GM10248 (cell line): ENCODE results near the gene MICAL2.

Experiments
- CTCF ChIA-PET: fragments of 300-600 bp; sonication (Branson Sonifier 250); formaldehyde crosslinking; extraction: SDS; loops from one replicate; lab custom pipeline; 2021; ENCODE audit warnings: antibody characterized with exemption; lab: Yijun Ruan, JAX
- POLR2A ChIA-PET: fragments of 350-650 bp; sonication (Branson Sonifier 250); formaldehyde crosslinking; extraction: SDS; loops from one replicate; lab custom pipeline; 2020; ENCODE audit warnings: antibody characterized with exemption; lab: Yijun Ruan, JAX
- DNase-seq: peaks from one replicate; pipeline ENCODE4 v3.0.0; 2012; ENCODE audit errors: extremely low spot score
- CTCF ChIP-seq: IDR thresholded peaks from 2 replicates; pipeline ENCODE4 v1.5.1; 2012; ENCODE audit warnings: mild to moderate bottlenecking, low read depth; ENCODE audit errors: extremely low read depth, missing control alignments, control extremely low read depth

Gene MICAL2

GRCh38 chr11:12260731-12261521 is 150.5 kb downstream of the MICAL2 start:
- DNase-seq: no peak
- CTCF ChIA-PET: interaction anchor here (1.2 to 2.7 kb wide), 5 partner anchors 20 to 217 kb away, joined by 3 to 12 read pairs (median 4); no protein-coding TSS in a partner anchor
- no peak for TF ChIP-seq CTCF
- POLR2A ChIA-PET: no interaction called here

GRCh38 chr11:12261551-12261950 is 151.2 kb downstream of the MICAL2 start:
- CTCF ChIA-PET: interaction anchor here (1.0 to 2.7 kb wide), 5 partner anchors 9 to 217 kb away, joined by 3 to 12 read pairs (median 4); no protein-coding TSS in a partner anchor
- POLR2A ChIA-PET: no interaction called here
- no peak for DNase-seq
- TF ChIP-seq CTCF: no peak

GRCh38 chr11:12263141-12263693 is 152.8 kb downstream of the MICAL2 start:
- no peak for DNase-seq

GRCh38 chr11:12264361-12264760 is 154.0 kb downstream of the MICAL2 start:
- ChIA-PET POLR2A (no interaction called here), CTCF (interaction anchor here (2.3 kb wide), 1 partner anchor 25 kb away, joined by 9 read pairs; no protein-coding TSS in a partner anchor)

More at GRCh38 chr11:12263141-12263693, 152.8 kb downstream of the MICAL2 start:
- ChIA-PET POLR2A (no interaction called here), CTCF (interaction anchor here (1.0 to 2.3 kb wide), 6 partner anchors 10 to 219 kb away, joined by 3 to 9 read pairs (median 4); no protein-coding TSS in a partner anchor)
- no peak for TF ChIP-seq CTCF

GRCh38 chr11:12266132-12266531 is 155.7 kb downstream of the MICAL2 start:
- ChIA-PET POLR2A (no interaction called here), CTCF (interaction anchor here (0.7 to 2.5 kb wide), 2 partner anchors 23 to 29 kb away, joined by 3 to 7 read pairs; no protein-coding TSS in a partner anchor)
- TF ChIP-seq CTCF: no peak
- no peak for DNase-seq

More at GRCh38 chr11:12264361-12264760, 154.0 kb downstream of the MICAL2 start:
- no peak for TF ChIP-seq CTCF
- DNase-seq: no peak

GRCh38 chr11:12266943-12267342 is 156.6 kb downstream of the MICAL2 start:
- ChIA-PET POLR2A (no interaction called here), CTCF (interaction anchor here (1.9 to 2.5 kb wide), 2 partner anchors 14 to 22 kb away, joined by 7 to 8 read pairs; no protein-coding TSS in a partner anchor)
- no peak for TF ChIP-seq CTCF
- DNase-seq: no peak
